Epithelial cell of esophagus (primary cell): ENCODE data around the gene CTDP1.

Source experiments
- DNase-seq: peaks from one replicate; pipeline ENCODE4 v3.0.0; 2010; ENCODE audit warnings: low read depth
- H3K4me3 ChIP-seq: 2 replicates; pipeline ENCODE4 v1.5.1; 2011; ENCODE audit warnings: mild to moderate bottlenecking, low read length, control low read depth
- CTCF ChIP-seq: IDR thresholded peaks from 2 replicates; pipeline ENCODE4 v1.5.1; 2011; ENCODE audit warnings: low read depth, mild to moderate bottlenecking, low read length, control low read depth, inconsistent platforms; ENCODE audit not compliant: insufficient read depth; ENCODE audit errors: missing control alignments

The CTDP1 gene

GRCh38 chr18:79780547-79780946, 100.9 kb downstream of the CTDP1 start:
- no peak for TF ChIP-seq CTCF
- no peak for DNase-seq
- H3K4me3 ChIP-seq, result no peak overlapping the region

GRCh38 chr18:79781331-79781941, 101.8 kb downstream of the CTDP1 start:
- no peak overlapping the region for H3K4me3 ChIP-seq
- DNase-seq, result no peak
- no peak for TF ChIP-seq CTCF

- no peak overlapping the region for H3K4me3 ChIP-seq
- TF ChIP-seq CTCF, result no peak
- no peak for DNase-seq
These were observed 103.1 kb downstream of the CTDP1 start for GRCh38 chr18:79782566-79783308.

- TF ChIP-seq CTCF, result no peak
- no peak overlapping the region for H3K4me3 ChIP-seq
- no peak for DNase-seq
These were observed 104.7 kb downstream of the CTDP1 start for GRCh38 chr18:79784071-79784913.

GRCh38 chr18:79784965-79785770, 105.6 kb downstream of the CTDP1 start:
- no peak for DNase-seq
- TF ChIP-seq CTCF, result no peak

GRCh38 chr18:79785831-79786230, 106.2 kb downstream of the CTDP1 start:
- TF ChIP-seq CTCF, result no peak
- no peak for DNase-seq
- H3K4me3 ChIP-seq, result no peak overlapping the region

More at GRCh38 chr18:79784965-79785770, 105.6 kb downstream of the CTDP1 start:
- H3K4me3 ChIP-seq, result no peak overlapping the region
